ENCODE measurements around the gene TNRC6B. TPM values are rescaled to one million over a fixed set of nuclear protein-coding genes. Genes with fewer than 3 reads are reported as not detected.

TNRC6B gene
- total RNA-seq, 1 experiment from 2014 or later, result 58.1 TPM

DNA sequence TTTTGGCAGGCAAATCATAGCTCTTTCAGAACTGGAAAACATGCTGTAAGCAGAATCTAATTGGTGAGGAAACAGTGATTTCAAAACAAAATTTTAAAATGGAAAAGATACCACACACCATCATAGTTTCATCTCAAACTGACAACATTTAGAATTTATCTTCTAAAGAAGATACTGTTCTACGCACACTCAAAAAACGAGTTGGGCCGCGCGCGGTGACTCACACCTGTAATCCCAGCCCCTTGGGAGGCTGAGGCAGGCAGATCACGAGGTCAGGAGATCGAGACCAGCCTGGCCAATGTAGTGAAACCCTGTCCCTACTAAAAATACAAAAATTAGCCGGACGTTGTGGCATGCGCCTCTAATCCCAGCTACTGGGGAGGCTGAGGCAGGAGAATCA lies 124.4 kb downstream of the TNRC6B start:
- Histone ChIP-seq H3K4me2 (ENCODE audit: insufficient read depth, insufficient read length, low read length) (no peak overlapping the region), H2BK5ac (ENCODE audit: insufficient read length, low read length) (no peak overlapping the region), H2AK5ac (ENCODE audit: insufficient read length, low read length) (no peak overlapping the region), H3K4me1 (ENCODE audit: insufficient read depth, low read length) (no peaks in the 10 kb centered on the region), H3K9ac (ENCODE audit: extremely low read depth, insufficient read length, low read length) (no peak overlapping the region), H3K79me1 (ENCODE audit: insufficient read depth, low read depth, low read length, poor library complexity, severe bottlenecking) (no peaks in the 10 kb centered on the region), H3K27me3 (ENCODE audit: insufficient read depth, low read length) (peaks cover under 1% of the 10 kb centered on the region; the same call in 1 of the 2 replicates), H3T11ph (ENCODE audit: low read length) (no peak overlapping the region), H3K9me3 (ENCODE audit: control insufficient read depth, low read depth, low read length) (no peaks in the 10 kb centered on the region), H3K79me2 (ENCODE audit: insufficient read depth, low read length) (no peaks in the 10 kb centered on the region), H3K14ac (ENCODE audit: insufficient read depth, low read length) (no peak overlapping the region), H3K23ac (ENCODE audit: insufficient read length, low read depth, low read length) (no peak overlapping the region), H2BK12ac (ENCODE audit: insufficient read length, low read depth, low read length) (no peak overlapping the region), H4K91ac (ENCODE audit: insufficient read length, low read depth, low read length) (no peak overlapping the region), H2BK15ac (ENCODE audit: low read depth, low read length) (no peak overlapping the region), H3K18ac (ENCODE audit: insufficient read length, low read depth, low read length) (no peak overlapping the region), H3K27ac (ENCODE audit: insufficient read length, low read depth, low read length) (no peak overlapping the region), H2AFZ (ENCODE audit: low read length) (no peak overlapping the region), H3K23me2 (ENCODE audit: insufficient read length, low read depth, low read length, poor library complexity, severe bottlenecking) (no peaks in the 10 kb centered on the region), H3K4ac (ENCODE audit: low read depth, low read length) (no peak overlapping the region), H4K5ac (ENCODE audit: insufficient read length, low read depth, low read length) (no peak overlapping the region), H3K56ac (ENCODE audit: insufficient read length, low read depth, low read length) (no peak overlapping the region), H2BK20ac (ENCODE audit: low read depth, low read length, poor library complexity, severe bottlenecking) (no peak overlapping the region), H2BK120ac (ENCODE audit: low read depth, low read length, poor library complexity, severe bottlenecking) (no peak overlapping the region), H4K20me1 (ENCODE audit: control insufficient read depth, insufficient read depth, insufficient read length) (peaks cover 3% of the 10 kb centered on the region), H4K8ac (replicated peaks; ENCODE audit: insufficient read length, low read depth, low read length) (no peak overlapping the region)
- Mint-ChIP-seq H3K4me3 (no peak overlapping the region), H3K27me3 (ENCODE audit: low read depth) (no peaks in the 10 kb centered on the region), H3K27ac (no peak overlapping the region), H3K9me3 (no peaks in the 10 kb centered on the region), H3K36me3 (ENCODE audit: insufficient read depth in 1 of 3, low read depth in 3 of 3) (peaks cover 23 to 49% (median 44%) of the 10 kb centered on the region in 3 experiments; a peak in 6 of 7 replicates), H3K4me1 (no peaks in the 10 kb centered on the region)
- DNase-seq, result no peak
- WGBS (ENCODE audit: extremely low coverage, insufficient read length, low lambda C conversion rate), result no CpG with 5 or more reads among the region's 11 CpGs
- TF ChIP-seq, protein P1, sequence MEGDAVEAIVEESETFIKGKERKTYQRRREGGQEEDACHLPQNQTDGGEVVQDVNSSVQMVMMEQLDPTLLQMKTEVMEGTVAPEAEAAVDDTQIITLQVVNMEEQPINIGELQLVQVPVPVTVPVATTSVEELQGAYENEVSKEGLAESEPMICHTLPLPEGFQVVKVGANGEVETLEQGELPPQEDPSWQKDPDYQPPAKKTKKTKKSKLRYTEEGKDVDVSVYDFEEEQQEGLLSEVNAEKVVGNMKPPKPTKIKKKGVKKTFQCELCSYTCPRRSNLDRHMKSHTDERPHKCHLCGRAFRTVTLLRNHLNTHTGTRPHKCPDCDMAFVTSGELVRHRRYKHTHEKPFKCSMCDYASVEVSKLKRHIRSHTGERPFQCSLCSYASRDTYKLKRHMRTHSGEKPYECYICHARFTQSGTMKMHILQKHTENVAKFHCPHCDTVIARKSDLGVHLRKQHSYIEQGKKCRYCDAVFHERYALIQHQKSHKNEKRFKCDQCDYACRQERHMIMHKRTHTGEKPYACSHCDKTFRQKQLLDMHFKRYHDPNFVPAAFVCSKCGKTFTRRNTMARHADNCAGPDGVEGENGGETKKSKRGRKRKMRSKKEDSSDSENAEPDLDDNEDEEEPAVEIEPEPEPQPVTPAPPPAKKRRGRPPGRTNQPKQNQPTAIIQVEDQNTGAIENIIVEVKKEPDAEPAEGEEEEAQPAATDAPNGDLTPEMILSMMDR (conservative IDR thresholded peaks at IDR 0.05), result no peak

Data from H9 (cell line).